Fibroblast of skin of right biceps (primary cell): ENCODE results near the gene MMP26.
"Not testable (repeated sequence)": the region's sequence is repeated elsewhere in the genome, so short reads cannot be mapped to it uniquely, and the experiment has no call there.

Experiments
- DNase-seq: peaks from one replicate; pipeline ENCODE4 v3.0.0-alpha.2; 2013

MMP26 gene

DNA sequence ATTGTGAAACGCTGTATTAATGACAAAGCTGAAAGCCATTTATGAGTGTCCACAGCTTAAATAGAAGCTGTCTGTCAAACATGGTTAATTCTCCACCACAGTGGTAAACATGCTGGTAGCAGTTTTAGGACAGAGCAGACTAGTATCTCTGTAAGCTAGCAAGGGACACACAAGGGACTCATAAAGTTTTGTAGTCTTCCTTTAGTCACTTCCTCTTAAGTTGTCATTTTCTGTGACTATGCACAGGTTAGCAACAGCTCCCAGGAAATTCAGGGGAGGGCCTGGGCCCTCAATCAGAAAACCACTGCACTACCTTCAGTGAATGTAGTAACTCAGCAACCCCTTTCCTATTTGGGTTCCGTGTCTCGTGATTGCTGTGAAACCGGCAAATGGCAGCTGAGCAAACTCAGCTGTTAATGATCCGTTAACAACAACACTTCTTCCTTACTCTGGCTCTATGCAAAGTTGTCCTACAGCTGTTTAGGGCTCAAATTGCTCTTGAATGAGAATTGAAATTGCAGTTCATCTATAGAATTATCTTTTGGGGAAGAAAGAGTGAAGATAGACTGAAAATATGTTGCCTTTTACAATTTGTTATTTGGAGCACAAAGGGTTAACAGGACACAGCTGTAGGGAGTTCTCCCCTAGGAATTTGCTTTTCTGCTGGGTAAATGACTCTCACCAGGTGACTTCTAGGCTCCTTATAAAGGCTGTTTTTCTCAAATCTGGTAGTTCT is at the start of gene MMP26:
Gene MMP26 (plus strand): TSS at position 731 of the 736 bp plus-strand sequence.
- DNase-seq, result no peak

DNA sequence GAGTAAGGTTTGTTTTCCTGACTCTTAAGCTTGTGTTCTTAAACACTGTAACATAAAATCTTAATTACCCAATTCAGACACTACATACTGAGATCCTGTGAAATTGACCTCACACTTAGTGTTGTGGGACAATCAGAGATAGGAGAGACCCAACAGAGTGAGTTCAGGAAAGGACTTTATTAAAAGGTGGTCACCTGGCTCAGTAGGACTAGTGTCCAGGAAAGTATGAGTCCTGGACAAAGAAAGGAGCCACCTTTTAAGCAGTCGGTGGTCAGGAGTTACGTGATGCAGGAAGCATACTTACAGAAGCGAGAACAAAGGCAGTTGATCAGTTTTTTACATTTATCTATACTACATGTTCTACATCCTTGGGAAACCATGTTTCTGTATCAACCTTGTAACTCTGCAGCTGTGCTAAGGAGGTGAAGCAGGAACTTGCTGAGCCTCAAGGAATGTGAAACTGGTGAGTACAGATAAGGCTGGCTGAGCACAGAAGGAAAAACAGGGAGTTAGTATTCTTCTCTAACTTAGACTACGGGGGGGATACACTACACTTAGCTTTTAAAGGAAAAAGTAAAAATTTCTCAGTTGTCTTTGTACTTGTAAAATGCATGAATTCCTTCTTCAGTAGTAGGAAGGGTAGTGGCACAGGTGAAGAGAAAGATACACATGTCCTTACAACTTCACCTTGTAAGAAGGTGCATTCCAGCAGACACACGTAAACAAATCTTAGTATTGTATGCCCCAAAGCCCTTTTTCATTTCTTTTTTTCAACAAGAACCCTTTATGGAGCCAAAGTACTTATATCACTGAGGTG is 45.7 kb upstream of the MMP26 start:
- DNase-seq, result no peak

DNA sequence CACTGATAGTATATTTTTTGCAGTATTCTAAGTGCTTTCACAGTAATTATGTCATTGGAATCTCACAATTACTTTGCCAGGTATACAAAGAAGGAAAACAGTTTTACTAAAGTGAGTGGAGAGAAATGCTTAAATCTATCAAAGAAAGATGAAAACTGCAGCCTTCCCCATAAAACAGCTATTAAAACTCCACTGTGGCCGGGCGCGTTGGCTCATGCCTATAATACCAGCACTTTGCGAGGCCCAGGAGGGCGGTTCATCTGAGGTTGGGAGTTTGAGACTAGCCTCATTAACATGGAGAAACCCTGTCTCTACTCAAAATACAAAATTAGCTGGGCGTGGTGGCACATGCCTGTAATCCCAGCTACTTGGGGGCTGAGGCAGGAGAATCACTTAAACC is 41.7 kb upstream of the MMP26 start:
- no peak for DNase-seq

DNA sequence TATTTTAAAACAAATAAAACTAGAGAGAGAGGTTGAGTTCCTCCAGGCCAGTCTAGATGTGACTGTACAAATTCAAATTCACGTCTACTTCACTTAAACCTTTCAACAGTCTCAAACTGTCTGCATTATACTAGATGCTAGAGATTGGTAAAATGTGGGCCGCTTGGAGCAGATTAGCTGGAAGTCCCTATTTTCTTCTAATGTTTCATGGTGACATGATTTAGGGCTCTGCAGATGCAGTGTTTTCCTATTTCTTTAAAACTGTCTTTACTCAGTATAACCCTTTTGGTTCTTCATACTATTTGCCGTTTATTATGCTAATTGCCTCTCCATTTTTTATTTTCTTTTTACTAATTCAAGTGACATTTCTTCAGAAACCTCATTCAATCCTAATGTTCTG is 40.4 kb upstream of the MMP26 start:
- DNase-seq, result no peak

DNA sequence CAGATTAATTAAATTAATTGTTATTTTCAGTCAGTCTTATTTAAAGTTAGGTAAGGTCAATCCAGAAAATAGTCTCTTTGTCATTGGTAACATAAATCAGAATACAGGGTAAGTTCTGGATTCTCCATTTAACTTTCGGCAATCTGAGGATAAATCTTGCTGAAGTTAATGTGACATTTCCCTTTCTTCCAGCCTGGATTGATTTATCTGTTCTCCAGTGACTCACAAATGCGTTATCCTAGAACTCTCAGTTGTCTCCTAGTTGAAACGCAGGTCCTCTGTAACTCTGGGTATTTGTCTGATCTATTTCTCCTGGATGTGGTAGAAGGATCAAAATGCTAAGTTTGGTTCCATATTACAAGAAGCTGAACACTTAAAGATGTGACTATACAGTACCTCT is 39.8 kb upstream of the MMP26 start:
- DNase-seq, result no peak

DNA sequence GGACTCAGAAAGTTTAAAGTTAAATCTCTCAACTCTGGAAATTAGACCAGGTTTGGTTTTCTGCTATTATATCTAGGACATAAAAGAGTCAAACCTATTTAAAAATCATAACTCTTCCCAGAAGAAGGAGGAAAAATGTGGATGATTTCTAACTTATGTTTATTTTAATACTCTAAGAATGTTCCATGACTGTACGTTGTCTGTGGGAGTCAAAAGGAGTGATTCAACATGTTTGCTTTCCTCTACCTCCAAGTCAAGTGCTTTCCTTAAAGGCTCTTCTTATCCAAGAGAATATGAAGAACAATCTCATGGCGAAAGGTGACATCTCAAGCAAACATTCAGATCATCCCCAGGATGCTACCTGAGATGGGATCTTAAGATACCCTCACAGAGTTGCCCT is 39.2 kb upstream of the MMP26 start:
- peak; percentile 15 for DNase-seq

DNA sequence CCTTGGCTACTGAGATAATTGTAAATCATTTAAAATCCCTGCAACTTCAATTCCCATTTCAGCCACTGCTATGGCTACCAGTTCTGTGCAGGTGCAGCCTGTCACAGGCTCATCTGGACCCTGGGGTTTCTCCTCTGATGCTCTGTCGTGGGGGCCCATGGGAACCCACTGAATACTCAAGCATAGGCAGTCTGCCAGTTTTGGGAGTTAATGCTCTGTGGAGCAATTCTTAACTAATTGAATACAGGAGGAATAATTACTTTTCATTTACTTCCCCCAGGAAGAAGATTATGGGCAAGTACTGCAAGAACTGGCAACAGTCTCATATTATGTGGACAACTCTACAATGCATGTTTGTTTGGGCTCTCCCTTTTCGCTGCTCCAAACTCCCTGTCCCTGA is 32.8 kb upstream of the MMP26 start:
- no peak for DNase-seq

DNA sequence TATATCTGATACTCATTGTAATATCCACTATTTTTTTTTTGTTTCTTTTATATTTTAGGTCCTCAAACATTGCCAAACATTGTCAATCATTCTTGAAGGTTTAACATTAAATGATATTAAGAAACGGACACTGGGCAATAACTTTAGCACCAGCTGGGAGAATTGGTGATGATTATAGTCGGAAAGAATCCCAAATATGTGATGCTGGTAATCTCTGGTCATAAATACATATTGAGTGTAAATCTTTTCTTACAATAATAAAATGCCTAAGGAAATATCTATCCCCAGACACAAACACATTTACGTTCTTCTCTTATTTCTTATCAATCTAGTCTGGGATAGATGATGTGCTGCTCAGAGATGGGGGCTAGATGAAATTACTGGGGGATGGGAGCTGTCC is 32.1 kb upstream of the MMP26 start:
- DNase-seq, result peak; percentile 30

DNA sequence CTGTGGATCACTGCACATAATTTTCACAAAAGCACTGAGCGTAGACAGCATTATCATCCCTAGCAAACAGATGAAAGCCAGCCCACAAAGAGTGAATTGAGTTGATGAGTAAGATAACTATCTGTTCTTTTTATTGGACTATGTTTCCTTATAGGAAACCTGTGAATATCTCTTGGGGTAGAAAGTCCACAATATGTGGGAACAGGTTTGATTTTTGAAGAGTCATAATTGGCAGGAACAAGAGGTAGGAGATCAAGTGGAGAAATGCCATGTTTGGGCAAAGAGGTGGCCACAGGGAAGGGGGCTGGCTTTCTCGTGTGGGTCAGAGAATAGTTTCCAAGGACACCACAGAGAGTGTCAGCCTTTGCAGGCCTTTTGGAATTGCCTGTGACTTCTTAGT is 30.8 kb upstream of the MMP26 start:
- no peak for DNase-seq

DNA sequence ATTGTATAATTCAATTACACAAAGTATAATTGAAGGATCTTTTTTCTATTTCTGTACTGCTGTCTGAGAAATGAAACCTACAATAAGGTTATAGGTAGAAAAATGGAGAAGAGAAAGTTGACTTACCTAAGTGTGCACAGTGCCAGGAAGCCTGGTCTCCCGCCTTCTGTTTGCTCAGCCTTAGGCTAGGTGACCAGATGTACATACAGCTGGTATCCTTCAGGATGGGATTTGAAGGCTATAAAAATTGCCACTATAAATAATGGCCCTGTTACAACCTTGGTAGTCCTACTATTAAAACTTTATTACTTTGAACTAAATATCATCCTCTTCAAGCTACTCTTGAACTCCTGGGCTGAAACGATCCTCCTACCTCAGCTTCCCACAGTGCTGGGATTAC is 26.6 kb upstream of the MMP26 start:
- no peak for DNase-seq

DNA sequence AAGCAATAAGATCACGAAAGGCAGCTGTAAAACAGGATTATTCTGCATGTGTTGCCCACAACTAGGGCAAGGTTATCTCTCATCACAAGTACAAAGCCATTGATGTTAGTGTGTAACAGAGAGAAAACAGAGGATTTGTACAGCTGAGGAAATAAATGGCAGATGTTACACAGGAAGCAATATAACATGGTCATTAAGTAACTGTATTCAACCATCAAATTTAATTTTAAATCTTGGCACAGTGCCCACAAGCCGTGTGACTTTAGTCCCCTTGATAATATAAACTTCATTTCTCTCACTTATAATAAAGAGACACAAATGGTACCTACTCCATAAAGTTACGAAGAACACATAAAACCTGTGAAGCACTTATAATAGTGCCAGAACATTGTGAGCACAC is 24.2 kb upstream of the MMP26 start:
- no peak for DNase-seq

DNA sequence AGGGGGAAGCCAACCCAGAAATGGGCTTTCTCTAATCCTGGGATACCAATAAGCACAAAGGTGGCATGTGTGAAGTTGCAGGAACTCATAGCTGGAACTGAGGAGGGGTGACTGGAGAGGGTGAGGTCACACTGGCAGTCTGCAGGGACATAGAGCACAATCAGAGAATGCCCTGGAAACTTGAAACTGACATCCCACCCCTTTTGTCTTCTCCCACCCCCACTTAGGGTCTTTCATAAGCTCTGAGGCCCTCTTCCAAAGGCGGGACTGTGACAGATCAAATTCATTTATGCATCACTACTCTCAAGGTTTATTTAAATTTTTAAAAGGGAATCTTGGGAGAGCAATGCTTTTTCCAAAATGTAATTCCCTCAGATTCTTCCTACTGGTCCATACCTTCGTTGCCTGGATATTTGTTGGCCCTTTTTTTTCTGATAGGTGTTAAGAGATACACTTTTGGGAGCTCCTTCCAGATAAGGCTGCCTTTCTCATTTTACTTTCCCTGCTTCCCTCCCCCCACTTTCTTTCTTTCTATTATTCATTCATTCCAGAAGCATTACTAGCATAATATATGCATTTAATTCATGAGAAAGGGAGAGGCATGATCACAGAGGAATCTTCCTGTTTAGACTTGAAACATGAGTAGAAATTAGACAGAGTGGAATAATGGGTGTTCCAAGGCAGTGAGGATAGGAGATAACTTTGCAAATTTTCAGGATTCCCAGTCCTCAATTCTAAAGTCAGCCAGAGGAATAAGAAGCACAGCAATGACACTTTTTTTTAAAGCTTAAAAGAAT is 21.8 kb upstream of the MMP26 start:
- DNase-seq, result peak; percentile 70

DNA sequence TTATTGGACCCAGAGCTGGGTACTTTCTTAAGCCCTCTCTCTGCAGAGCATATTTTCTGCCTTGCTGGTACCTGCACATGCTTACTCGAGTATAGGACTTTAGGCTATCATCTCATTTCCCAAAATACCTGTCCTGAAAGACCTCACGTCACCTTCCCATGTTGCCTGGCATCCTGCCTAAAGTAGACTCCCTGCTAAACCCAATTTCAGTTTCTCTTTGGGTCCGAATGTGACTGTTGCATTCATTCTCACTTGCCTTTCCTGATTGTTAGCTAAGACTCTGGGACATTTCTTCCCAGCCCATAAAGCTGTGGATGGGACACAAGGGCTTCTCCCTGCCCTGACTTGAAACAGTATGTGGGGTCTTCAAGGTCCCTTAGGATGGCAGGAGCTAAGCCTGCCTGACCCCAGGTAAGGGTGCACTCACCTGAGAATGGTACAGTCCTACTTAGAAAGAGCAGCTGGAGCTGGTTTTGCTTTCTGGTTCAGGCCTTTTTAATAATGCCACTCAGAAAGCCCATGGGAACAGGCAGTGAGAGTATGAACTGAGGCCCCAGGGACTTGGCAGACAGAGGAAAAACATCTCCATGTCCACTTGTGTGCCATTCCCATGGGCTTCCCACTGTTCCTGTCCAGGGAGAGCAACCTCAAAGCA is 19.8 kb upstream of the MMP26 start:
- no peak for DNase-seq

DNA sequence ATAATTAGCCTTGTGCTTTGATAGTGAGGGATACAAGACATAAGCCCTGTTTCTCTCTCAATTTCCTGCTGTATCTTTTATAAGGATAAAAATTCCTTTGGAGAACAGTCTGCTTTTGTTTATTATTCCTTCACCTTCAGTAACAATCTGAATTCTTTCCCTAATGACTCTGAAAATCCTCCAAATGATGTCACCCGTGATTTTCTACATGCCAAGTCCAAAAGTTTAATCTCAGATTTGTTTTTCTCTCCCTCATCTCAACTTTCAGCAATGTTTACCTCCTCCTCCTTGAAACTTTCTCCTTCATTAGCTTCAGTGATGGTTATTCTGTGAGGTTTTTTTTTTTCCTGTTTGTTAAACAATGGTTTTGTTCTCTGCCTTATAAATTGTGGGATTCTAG is 9.1 kb upstream of the MMP26 start:
- no peak for DNase-seq

DNA sequence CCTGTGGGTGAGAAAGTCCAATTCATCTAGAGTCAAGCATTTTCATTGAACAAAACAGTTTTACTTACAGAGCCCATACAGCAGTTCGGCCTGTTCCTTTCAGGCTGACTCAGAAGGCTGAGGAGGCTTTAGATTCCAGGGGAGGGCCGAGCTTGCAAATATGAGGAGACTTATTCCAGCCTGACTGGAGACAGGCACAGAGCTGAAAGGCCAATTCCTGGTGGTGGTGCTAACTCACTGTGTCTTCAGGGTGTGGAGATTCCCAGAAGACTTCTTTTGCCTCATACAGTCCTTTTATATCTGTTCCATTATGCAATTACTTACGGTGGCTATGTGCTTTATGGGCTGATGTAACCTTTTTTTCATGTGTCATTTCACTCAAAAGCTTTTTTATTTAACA is 7.0 kb upstream of the MMP26 start, which contains the start of gene OR51E2:
Gene OR51E2 (minus strand): TSS at position 269 of the 400 bp plus-strand sequence. CDS start 15,142 bp downstream, outside the sequence.
- peak; percentile 40 for DNase-seq

DNA sequence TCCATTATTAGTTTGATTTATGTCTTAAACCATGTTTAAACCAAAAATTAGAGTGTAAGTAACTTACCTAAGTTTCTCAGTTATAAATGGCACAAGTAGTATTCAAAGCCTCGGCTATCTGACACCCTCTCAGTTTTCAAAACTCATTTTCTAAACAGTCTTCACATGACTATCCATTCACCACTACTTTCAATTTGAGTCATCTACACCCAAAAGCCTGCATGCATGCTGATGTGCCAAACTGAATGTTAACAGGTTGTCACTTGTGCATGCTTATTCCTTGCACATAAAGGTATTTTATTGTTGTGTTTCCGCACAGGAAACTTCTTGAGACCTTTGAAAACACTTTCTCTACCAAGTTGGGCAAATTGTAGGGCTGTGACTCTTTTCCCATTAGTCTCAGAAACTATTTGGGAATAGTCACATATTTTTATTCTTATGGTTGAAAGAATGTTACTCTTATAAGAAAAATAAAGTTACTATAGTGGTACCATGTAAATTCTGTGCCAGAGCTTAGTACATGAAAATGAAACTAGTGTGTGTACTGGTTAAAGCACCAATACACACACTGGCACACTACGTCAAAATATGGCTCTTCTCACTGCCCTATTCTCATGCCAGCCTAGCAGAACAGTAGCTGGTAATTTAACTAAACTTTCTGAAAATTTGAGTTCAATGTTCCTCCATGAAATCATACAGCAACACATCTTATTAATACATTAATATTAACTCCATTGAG is 4.7 kb upstream of the MMP26 start:
- no peak for DNase-seq

DNA sequence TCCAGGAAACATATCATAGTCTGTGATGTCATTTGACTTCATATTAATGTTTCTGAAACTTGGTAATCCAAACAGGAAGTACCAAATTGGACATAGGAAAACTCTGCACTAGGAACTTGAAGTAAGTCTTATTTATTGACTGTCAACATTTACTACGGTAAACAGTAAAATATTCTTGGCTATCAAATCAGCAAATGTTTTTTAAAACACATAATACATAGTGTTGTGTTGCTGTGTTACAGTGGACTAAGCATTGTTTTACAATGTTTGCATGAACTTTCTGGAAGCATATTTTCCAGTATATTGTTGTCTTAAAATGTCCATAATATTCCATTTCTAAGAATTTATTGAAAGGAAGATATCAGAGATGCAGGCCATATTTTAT is 4.2 kb upstream of the MMP26 start:
- no peak for DNase-seq

DNA sequence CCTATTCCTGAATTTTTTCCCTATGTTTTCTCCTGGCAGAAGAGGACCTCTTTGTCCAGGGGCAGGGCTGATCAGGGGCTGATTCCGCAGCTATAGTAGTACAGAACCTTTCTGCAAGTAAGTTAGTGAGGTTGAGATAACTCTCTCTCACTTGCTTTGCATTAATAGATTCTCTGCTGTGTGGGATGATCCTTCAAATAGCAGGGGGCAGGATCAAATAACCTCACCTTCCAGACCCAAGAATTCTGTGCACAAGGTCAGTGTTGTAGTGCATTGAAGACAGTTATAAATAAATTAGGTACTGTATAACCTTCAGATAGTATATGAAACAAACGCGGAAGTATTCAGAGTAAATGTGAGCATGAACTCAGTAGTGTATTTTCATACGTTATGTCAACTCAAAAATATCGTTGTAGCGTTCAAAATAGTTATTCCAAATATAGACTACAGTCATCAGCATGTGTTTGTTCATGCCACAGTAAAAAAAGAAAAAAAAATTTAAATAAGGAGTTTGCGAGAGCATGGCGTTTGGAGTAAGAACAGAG is 278 bp downstream of the MMP26 start:
- DNase-seq, result no peak

DNA sequence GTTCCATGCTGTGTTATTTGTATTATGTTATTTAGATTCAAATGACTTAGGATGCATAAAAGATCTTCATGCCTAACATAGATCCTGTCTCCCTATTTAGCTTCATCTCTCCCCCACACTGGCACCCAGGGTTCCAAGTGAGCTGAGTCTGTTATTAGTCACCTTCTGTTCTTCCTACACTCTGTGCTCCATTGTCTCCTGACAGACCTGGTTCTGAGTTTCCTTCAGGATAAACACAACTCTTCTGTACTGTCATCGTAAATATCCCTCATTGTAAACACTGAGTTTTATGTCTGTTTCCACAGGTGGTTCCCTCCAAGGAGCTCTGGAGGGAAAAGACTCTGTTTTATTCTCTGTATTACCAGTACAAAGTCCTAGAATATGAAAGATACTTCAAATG is 8.7 kb downstream of the MMP26 start:
- no peak for DNase-seq

DNA sequence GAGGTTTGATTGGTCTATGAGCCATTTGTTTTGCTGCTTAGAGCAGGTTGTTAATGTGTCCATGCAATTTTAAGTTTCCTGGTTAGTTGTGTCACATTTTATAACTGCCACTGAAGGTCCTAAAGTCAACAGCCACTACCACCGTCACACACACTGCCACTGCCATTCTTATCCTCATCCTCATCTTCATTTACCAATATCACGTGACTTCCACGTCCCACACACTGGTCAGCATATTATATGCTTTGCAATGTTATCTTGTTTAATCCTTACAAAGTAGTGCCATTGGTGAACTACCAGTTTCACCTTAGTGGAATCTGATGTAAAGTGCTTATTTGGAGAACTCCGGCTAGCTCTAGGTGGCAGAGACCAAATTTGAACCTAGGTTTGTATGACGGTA is 9.7 kb downstream of the MMP26 start:
- DNase-seq, result no peak

DNA sequence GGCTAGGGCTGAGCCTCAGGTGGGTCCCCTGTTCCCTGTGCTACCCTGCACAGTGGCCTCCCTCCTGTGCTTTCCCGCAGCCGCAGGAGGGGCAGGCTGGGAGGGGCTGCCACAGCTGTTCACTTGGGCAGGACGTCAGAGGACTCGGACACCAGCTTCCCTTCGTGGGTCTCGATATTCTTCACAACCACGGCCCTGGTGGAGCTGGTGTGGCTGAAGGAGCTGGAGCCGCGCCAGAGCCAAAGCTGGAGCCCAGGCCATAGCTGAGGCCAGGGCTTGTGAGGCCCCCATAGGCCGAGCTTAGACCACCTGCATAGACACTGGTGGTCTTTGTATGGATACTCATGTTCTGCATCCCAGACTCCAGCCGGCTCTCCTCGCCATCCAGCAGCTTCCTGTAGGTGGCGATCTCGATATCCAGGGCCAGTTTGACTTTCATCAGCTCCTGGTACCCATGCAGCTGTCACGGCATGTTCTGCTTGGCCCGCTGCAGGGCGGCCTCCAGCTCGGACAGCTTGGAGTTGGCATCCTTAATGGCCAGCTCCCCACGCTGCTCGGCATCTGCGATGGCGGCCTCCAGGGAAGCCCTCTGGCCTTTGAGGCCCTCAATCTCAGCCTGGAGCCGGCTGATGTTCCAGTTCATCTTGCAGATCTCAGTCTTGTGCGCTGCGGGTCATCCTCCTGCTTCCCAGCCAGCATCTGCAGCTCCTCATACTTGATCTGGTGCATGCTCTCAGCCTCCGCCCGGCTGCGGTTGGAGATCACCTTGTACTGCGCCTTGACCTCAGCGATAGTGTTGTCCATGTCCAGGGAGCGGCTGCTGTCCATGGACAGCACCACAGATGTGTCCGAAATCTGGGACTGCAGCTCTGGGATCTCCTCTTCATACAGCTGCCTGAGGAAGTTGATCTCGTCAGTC is 18.3 kb downstream of the MMP26 start:
- DNase-seq, result not testable (repeated sequence)
